Natural killer cell (primary cell): Measurements from ENCODE around the gene IQSEC1. TPM values are rescaled to one million over a fixed set of nuclear protein-coding genes. Genes with fewer than 3 reads are reported as not detected.

Experiments used
- ATAC-seq, 3 donors: fragments of 150-1000 bp in 2 of 3; fragments of 200-7000 bp in 1 of 3; cut with Tn5 transposase; 1 replicate in 1 of 3; 2 replicates in 2 of 3; pipeline ENCODE4 v1.10.0; 2021; ENCODE audit warnings: mild to moderate bottlenecking in 2 of 3, moderate library complexity in 2 of 3
- DNase-seq, 2 donors: peaks; one replicate each; pipeline versions ENCODE4 v3.0.0 to v3.0.0-alpha.2; 2013 to 2021; ENCODE audit warnings: mixed read lengths in 1 of 2
- H3K27ac ChIP-seq: one replicate; pipeline ENCODE4 v1.5.1; 2013; ENCODE audit warnings: mild to moderate bottlenecking, low read length
- H3K27me3 ChIP-seq: one replicate; pipeline ENCODE4 v1.6.1; 2013; ENCODE audit warnings: low read length; ENCODE audit not compliant: control insufficient read depth, insufficient read depth
- H3K36me3 ChIP-seq: one replicate; pipeline ENCODE4 v1.6.1; 2013; ENCODE audit warnings: low read length; ENCODE audit not compliant: control insufficient read depth, insufficient read depth
- H3K4me1 ChIP-seq: one replicate; pipeline ENCODE4 v1.6.1; 2013; ENCODE audit warnings: low read length; ENCODE audit not compliant: control insufficient read depth, insufficient read depth
- H3K4me3 ChIP-seq: one replicate; pipeline ENCODE4 v1.5.1; 2013; ENCODE audit warnings: low read length
- H3K9me3 ChIP-seq: one replicate; pipeline ENCODE4 v1.6.1; 2013; ENCODE audit warnings: low read length; ENCODE audit not compliant: control insufficient read depth, insufficient read depth
- H3K27ac Mint-ChIP-seq, 2 donors: one replicate each; pipeline ENCODE4 v1.8.0; 2022; ENCODE audit warnings: mild to moderate bottlenecking in 2 of 2, mixed read lengths in 2 of 2, moderate library complexity in 1 of 2
- H3K27me3 Mint-ChIP-seq, 2 donors: one replicate each; pipeline ENCODE4 v1.8.0; 2022; ENCODE audit warnings: low read depth in 2 of 2, mixed read lengths in 2 of 2
- H3K36me3 Mint-ChIP-seq: one replicate; pipeline ENCODE4 v1.8.0; 2022; ENCODE audit warnings: mixed read lengths
- H3K4me1 Mint-ChIP-seq, 2 donors: one replicate each; pipeline ENCODE4 v1.8.0; 2022; ENCODE audit warnings: mixed read lengths in 2 of 2
- H3K4me3 Mint-ChIP-seq: one replicate; pipeline ENCODE4 v1.8.0; 2022; ENCODE audit warnings: mild to moderate bottlenecking, moderate library complexity, mixed read lengths
- H3K9me3 Mint-ChIP-seq, 2 donors: one replicate each; pipeline ENCODE4 v1.8.0; 2022; ENCODE audit warnings: mixed read lengths in 2 of 2
- CTCF ChIP-seq: fragments of 200-600 bp; IDR thresholded peaks from one replicate; pipeline ENCODE4 v1.8.0; 2022; ENCODE audit warnings: antibody characterized with exemption
- WGBS: methylation state at CpG from one replicate; pipeline ENCODE4 v1.1.7; 2013; ENCODE audit warnings: missing lambda C conversion rate; ENCODE audit not compliant: insufficient coverage; 5-methylcytosine and 5-hydroxymethylcytosine counted together
- intact Hi-C: fragments of 100-400 bp; cut with micrococcal nuclease; formaldehyde crosslinking; loops from one replicate; pipeline ENCODE4 v1.14.2; 2022
- total RNA-seq, 4 donors: library from RNA; stranded (reverse); fragments of 120-200 nt in 1 of 4; gene quantifications; one replicate each; pipeline versions ENCODE4 v1.2.3 to v1.2.4, GENCODE V29; 2013 to 2022

The IQSEC1 gene
- total RNA-seq, 3 donors from 2014 or later (not counting 1 experiment from before 2014, with no cell fraction given), result 124 to 189 (median 138) TPM

- Histone ChIP-seq H3K36me3 (no peaks in the 10 kb centered on the region), H3K27me3 (no peaks in the 10 kb centered on the region), H3K9me3 (no peaks in the 10 kb centered on the region), H3K4me1 (peaks cover 6% of the 10 kb centered on the region), H3K4me3 (no peak overlapping the region), H3K27ac (no peak overlapping the region)
- Mint-ChIP-seq H3K27ac (peak overlapping the region in 1 of 2 donors; percentile 45), H3K27me3 (peaks cover 0 to 6% of the 10 kb centered on the region in 2 donors), H3K9me3 (no peaks in the 10 kb centered on the region), H3K4me1 (peaks cover 0 to 2% of the 10 kb centered on the region in 2 donors), H3K36me3 (no peaks in the 10 kb centered on the region), H3K4me3 (no peak overlapping the region)
- peak; percentile 14 for TF ChIP-seq CTCF
- intact Hi-C loops, result no loop called here
- WGBS, result 35% methylated on average over 60 of the region's 60 CpGs
- ATAC-seq (peak; percentile 55 to 76 (median 76)), DNase-seq (peak in 1 of 2 donors; percentile 44)
These were observed 197.1 kb downstream of the IQSEC1 start for GRCh38 chr3:12875857-12876836.

- Mint-ChIP-seq H3K36me3 (no peaks in the 10 kb centered on the region), H3K4me1 (peaks cover 18 to 29% of the 10 kb centered on the region in 2 donors), H3K27me3 (peaks cover 0 to 19% of the 10 kb centered on the region in 2 donors), H3K27ac (peak overlapping the region; percentile 92 to 94), H3K4me3 (peak overlapping the region; percentile 83), H3K9me3 (no peaks in the 10 kb centered on the region)
- Histone ChIP-seq H3K36me3 (no peaks in the 10 kb centered on the region), H3K27me3 (peaks cover 4% of the 10 kb centered on the region), H3K4me3 (no peak overlapping the region), H3K27ac (no peak overlapping the region), H3K9me3 (no peaks in the 10 kb centered on the region), H3K4me1 (peaks cover 36% of the 10 kb centered on the region)
- TF ChIP-seq CTCF, result no peak
- ATAC-seq (no peak), DNase-seq (no peak)
- intact Hi-C loops, result no loop called here
- WGBS, result 83% methylated on average over 10 of the region's 12 CpGs
These were observed 201.7 kb downstream of the IQSEC1 start for GRCh38 chr3:12871404-12871983.

- no peaks in the 10 kb centered on the region for H3K9me3 Mint-ChIP-seq
- peaks cover 0 to 19% of the 10 kb centered on the region in 2 donors for H3K27me3 Mint-ChIP-seq
- 53% methylated on average over 8 of the region's 9 CpGs for WGBS
- H3K27ac Mint-ChIP-seq, result peak overlapping the region; percentile 92 to 94
- Histone ChIP-seq H3K27me3 (peaks cover 4% of the 10 kb centered on the region), H3K36me3 (no peaks in the 10 kb centered on the region), H3K9me3 (no peaks in the 10 kb centered on the region), H3K27ac (peak overlapping the region; percentile 57), H3K4me1 (peaks cover 32% of the 10 kb centered on the region), H3K4me3 (no peak overlapping the region)
- H3K4me1 Mint-ChIP-seq, result peaks cover 18 to 29% of the 10 kb centered on the region in 2 donors
- TF ChIP-seq CTCF, result no peak
- intact Hi-C loops, result no loop called here
- H3K36me3 Mint-ChIP-seq, result no peaks in the 10 kb centered on the region
- H3K4me3 Mint-ChIP-seq, result peak overlapping the region; percentile 83
- ATAC-seq (peak; percentile 53 to 70 (median 62)), DNase-seq (peak in 1 of 2 donors; percentile 68)
These were observed 202.3 kb downstream of the IQSEC1 start for GRCh38 chr3:12870942-12871341.
